AG09319 (cell line): ENCODE measurements around the gene ABCG8.

Source experiments
- DNase-seq: peaks from one replicate; pipeline ENCODE4 v3.0.0-alpha.2; 2010; ENCODE audit warnings: low read depth; ENCODE audit errors: extremely low read depth
- TF ChIP-seq, protein P1 (sequence below): IDR thresholded peaks from 2 replicates; pipeline ENCODE4 v1.5.1; 2011; ENCODE audit warnings: low read depth, mild to moderate bottlenecking, inconsistent platforms, low read length, moderate library complexity

Gene ABCG8

DNA sequence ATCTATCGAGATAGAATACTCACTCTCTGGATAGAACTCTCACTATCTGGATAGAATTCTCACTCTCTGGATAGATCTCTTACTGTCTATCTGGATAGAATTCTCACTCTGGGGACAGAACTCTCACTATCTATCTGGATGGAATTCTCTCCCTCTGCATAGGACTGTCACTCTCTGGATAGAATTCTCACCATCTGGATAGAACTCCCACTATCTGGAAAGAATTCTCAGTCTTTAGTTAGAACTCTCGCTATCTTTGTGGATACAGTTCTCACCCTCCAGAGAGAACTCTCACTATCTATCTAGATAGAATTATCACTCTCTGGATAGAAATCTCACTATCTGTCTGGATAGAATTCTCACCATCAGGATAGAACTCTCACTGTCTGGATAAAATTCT is 16.5 kb downstream of the ABCG8 start:
- TF ChIP-seq, protein P1, sequence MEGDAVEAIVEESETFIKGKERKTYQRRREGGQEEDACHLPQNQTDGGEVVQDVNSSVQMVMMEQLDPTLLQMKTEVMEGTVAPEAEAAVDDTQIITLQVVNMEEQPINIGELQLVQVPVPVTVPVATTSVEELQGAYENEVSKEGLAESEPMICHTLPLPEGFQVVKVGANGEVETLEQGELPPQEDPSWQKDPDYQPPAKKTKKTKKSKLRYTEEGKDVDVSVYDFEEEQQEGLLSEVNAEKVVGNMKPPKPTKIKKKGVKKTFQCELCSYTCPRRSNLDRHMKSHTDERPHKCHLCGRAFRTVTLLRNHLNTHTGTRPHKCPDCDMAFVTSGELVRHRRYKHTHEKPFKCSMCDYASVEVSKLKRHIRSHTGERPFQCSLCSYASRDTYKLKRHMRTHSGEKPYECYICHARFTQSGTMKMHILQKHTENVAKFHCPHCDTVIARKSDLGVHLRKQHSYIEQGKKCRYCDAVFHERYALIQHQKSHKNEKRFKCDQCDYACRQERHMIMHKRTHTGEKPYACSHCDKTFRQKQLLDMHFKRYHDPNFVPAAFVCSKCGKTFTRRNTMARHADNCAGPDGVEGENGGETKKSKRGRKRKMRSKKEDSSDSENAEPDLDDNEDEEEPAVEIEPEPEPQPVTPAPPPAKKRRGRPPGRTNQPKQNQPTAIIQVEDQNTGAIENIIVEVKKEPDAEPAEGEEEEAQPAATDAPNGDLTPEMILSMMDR: no peak
- no peak for DNase-seq

DNA sequence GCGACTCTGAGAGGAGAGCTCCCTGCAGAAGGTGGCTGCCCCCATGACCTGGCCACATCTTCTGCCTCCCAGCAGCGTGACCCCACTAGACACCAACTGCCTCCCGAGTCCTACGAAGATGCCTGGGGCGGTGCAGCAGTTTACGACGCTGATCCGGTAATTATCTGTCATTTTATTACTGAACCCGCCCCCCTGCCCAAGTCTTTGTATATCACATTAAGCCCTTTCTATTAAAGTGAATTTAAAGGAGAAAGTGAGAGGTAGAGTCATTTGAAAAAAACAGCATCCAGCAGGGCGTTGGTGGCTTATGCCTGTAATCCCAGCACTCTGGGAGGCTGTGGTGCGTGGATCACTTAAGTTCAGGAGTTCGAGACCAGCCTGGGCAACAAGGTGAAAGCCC is 33.4 kb downstream of the ABCG8 start:
- TF ChIP-seq, protein P1: no peak
- DNase-seq: no peak

DNA sequence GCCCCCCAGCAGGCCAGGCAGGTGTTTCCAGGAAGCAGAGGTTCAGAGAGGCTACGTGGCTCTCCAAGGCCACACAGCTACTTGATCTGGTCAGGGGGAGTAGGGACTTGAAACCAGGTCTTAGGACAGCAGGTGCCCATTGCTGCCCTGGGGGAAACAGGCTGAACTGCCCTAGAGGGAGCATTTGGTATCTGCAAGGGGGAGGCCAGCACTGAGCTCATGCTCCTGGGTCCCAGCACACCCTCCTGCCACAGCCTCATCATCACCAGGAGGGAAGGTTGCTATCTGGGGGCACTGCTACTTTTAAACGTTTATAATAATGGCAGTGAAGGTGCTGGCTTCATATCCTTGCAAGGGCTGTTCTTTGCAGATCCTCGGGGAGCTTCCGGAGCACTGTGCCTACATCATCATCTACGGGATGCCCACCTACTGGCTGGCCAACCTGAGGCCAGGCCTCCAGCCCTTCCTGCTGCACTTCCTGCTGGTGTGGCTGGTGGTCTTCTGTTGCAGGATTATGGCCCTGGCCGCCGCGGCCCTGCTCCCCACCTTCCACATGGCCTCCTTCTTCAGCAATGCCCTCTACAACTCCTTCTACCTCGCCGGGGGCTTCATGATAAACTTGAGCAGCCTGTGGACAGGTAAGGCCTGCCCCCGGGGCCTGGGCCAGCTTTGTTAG is 36.1 kb downstream of the ABCG8 start:
- TF ChIP-seq, protein P1: no peak
- no peak for DNase-seq

DNA sequence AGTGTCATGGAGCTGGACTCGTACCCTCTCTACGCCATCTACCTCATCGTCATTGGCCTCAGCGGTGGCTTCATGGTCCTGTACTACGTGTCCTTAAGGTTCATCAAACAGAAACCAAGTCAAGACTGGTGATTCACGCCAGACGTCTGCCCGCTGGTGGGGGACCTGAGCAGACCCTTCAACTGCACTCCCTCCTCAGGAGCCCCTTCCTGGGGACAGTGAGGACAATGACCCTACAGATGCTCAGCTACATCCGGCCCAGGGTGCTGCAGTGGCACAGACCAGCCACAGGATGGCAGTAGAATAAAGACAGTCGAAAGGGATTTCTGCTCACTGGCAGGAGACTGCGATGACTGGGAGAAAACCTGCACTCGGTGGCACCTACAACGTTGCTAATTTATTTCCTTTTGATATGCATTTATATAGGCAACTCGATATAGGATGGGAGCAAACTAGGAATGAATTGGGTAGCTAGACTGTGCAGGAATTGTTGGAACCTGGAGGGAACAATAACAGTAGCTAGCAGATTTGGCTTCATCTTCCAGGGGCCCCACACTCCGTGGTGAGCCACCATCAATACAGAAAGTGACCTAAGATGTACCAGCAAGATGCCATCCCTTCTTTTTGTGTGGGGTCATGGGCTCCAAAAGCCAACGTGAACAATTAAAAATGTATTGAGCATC is 39.2 kb downstream of the ABCG8 start:
- peak; percentile 19 for DNase-seq
- TF ChIP-seq, protein P1: peak; percentile 99

DNA sequence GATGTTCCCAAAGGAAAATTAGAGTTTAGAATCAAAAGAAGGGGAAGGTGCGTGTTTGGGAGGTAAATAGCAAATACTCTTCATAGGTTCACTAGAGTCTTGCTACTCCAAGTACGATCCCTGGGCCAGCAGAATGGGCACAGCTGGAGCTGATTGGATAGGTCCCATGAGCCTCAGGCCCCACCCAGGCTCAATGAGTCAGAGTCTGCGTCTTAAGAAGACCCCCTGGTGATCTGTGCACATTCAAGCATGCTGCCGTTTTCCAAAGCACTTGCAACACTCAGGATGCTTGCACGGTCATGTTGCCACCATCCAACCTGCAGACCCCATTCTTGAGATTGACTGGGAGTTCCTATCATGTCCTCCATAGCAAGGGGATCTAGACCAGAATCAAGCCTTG is 40.5 kb downstream of the ABCG8 start:
- no peak for DNase-seq
- TF ChIP-seq, protein P1: no peak

DNA sequence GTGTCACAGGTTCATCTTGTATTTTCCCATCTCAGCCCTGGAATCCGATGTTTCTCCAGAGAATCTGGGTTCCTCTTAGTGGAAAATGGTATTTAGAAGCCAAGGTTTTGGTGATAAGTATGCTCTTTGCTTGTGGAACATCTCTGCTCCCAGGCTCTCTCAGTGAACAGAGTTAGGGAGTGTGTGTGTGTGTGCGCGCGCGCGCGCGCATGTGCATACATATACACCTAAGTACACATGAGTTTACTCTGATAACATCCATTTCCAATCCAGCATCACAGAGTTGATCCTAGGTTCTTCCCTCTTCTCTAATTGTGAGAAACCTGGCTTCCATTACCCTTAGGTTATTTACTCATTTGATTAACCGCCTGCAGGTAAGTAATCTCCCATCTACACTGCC is 41.7 kb downstream of the ABCG8 start:
- TF ChIP-seq, protein P1: no peak
- DNase-seq: no peak

DNA sequence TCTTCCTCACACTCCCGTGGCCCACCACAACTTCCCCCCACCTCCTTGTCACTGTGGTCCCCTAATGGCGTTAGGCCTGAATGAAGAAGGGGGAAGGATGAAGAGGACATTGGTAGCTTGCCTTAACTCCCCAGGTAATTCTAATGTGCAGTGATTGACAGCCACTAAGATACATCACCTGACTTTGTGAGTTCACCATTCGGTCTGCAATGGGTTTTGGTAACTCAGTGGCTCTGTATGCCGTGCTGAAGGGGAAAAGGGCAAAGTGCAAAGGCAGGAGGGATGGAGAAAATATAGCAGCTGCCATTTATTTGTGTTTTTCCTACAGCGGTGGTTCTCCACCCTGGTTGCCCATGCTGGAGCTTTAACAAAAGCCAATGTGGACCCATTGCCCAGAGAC is 42.2 kb downstream of the ABCG8 start:
- DNase-seq: no peak
- TF ChIP-seq, protein P1: no peak
